ENCODE measurements around the gene TCF12.

Gene TCF12

DNA sequence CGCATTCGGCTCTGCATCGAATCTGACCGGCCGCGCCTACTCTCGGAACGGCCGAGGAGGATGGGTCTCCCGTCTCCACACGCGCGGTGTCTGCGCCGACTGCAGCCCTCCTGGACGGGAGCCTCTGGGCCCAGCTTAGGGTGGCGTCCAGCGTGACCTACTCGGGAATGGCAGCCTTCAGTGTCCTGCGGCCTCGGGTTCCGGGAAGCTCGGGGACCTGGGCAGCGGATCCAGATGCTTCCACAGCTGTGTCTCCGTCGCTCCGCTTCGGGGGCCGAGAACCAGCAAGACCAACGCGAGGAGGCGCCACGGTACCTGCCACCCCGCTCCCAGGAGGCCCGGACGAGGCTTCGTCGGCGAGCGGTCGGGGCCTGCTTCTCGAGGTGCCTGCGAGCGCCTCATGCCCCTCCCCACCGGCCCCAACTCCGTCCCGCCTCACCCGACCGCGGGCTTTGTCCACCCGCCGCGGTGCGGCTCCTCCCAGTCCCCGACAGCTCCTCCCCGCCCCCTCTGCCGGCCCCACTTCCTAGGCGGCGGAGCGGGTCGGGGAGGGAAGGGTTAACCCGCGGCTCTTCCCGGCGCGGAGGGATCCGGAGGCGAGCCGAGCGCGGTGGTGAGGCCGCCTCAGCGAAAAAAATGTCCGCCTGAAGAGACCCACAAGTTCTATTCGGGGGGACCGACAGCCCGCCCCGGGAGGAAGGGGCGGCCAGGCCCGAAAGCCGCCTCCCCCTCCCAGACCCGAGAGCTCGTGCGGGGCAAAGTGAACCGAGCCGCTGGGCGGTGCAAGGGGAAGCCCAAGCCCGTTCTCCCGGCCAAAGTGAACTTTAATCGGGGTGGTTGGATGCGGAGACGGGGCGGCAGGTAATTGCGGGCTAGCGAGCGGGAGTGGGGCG lies at the start of gene TCF12:
Gene TCF12 (plus strand): TSS at position 599 of the 893 bp plus-strand sequence. CDS start 1,270 bp downstream, outside the sequence.
- DNase-seq, result peak in 1 of 2 experiments; percentile 30

DNA sequence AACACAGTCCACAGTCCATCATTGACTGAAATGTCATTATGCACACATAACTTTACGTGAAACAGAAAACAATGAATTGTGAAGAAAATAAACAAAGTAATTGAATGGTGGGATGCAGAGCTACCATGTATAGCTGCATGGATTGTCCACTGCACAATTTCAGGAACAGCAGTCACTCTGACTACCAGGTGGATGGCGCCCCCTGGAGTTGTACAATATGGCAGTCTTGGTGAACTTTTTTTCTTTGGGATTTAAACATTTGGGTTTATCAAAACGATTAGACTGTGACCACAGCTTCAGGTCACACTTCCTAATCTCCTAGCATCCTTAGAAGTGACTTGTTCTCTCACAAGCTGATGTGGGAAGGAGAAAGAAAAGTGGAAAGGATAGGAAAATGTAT lies 48.9 kb upstream of the TCF12 start:
- DNase-seq, result no peak

DNA sequence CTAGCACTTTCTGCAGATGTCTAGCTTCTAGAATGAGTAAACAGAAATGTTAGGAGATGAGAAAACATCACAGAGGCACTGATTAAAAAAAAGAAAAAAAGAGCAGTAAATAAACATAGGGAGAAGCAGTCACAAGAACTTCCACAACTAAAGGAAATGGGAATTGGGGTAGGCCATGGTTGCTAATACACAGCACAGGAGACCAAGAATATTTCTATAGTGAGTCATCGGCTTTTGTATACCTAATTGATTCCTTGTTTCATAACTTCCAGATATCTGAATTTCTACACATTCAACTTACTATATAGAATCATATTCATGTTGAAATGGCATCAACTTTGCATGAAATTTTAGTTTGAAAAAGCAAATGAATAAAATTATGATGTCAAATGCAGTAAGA lies 47.3 kb upstream of the TCF12 start:
- no peak for DNase-seq

DNA sequence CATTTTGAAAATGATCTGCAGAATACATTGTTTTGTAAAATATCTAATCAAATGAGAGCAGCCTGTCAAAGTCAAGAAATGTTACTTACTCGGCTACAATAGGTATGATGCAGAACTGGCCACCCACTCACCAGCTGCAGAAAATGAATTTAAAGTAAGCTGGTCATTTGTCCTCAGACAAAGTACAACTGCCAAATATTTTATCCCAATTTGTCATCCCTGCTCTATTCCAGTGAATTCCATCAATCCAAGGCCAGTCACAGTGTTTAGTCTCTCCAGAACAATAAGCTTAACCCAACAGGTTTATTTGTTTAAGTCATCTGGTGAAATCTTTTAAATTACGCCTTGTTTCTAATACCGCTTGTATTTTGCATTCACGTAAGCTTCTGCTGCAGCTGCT lies 46.6 kb upstream of the TCF12 start:
- DNase-seq, result no peak

DNA sequence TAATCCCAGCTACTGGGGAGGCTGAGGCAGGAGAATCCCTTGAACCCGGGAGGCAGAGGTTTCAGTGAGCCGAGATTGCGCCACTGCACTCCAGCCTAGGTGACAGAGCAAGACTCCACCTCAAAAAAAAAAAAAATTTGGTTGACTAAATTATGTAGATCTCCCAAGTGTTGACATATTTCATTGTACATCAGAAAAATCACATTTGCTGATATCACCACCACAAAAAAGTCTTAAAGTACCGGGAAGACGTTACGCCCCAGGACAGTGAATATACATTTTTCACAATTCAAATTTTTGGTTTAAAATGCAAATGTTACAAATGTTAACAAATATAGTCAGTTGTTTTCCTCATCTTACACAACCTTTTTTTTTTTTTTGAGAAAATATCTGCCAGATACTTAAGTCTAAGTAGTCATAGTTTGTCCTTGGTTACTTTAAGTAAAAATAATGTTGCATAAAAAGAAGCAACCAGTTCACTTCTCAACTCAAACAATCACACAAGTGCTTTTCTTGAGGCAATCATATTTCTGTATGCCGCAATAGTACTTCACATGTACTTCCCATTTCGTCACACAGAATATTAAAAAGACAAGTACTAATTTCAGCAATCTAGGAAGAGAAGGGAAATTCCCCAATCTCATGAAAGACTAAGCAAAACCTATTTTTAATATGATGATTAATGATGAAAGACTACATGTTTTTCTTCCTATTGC lies 41.0 kb upstream of the TCF12 start:
- DNase-seq, result no peak

DNA sequence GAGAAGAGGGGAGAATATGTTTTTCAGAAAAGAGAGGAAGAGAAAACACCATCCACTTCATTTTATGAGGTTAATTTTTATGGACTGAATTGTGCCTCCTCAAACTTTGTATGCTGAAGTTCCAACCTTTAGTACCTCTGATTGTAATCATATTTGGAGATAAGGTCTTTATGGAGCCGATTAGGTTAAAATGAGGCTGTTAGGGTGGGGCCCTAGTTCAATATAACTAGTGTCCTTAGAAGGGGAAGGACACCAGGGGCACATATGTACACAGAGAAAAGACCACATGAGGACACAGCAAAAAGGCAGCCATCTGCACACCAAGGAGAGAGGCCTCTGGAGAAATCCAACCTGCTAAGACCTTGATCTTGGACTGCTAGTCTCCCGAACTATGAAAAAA lies 38.9 kb upstream of the TCF12 start:
- no peak for DNase-seq

DNA sequence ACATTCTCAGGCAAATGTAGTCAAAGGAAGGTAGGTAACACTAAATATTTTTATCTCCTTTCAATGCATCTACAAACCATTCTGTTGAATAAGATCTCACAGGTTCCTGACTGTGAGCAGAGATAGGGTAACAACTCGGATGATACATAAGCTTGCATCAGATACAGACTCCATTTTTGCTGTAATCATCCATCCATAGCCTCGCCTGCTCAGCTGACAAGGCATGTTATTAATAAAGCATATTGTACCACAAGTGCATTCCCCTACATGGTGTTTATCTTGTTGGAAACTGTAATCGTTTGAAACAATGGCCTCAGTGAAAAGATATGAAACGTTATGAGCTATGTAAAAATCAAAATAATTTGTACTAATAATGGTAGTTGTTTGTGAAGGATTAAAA lies 35.4 kb upstream of the TCF12 start:
- DNase-seq, result no peak

DNA sequence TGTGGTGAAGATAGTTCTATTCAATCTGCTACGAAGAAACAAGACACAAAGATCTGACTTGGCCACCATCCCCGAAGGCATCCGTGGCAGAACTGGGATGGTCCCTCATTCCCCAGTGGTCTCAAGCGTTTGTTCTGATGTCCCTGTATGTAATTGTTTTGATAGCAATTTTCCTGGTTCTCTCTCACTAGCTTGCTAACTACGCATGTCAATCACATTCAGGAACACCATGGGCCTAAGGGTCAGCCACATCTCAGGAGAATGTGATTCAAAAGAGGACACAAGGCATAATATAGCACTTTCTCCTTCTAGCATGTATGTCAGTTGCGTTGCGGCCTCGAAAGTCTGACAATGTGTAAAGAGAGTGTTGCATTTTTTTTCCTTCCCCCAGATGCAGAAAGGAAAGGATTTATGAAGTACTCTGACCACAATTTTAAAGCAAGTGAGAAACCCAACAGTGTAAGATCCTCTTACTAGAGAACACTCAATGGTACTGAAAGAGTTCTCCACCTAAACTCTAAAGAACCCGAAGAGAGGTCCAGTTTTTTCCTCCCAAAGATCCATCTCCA lies 32.0 kb upstream of the TCF12 start:
- no peak for DNase-seq

DNA sequence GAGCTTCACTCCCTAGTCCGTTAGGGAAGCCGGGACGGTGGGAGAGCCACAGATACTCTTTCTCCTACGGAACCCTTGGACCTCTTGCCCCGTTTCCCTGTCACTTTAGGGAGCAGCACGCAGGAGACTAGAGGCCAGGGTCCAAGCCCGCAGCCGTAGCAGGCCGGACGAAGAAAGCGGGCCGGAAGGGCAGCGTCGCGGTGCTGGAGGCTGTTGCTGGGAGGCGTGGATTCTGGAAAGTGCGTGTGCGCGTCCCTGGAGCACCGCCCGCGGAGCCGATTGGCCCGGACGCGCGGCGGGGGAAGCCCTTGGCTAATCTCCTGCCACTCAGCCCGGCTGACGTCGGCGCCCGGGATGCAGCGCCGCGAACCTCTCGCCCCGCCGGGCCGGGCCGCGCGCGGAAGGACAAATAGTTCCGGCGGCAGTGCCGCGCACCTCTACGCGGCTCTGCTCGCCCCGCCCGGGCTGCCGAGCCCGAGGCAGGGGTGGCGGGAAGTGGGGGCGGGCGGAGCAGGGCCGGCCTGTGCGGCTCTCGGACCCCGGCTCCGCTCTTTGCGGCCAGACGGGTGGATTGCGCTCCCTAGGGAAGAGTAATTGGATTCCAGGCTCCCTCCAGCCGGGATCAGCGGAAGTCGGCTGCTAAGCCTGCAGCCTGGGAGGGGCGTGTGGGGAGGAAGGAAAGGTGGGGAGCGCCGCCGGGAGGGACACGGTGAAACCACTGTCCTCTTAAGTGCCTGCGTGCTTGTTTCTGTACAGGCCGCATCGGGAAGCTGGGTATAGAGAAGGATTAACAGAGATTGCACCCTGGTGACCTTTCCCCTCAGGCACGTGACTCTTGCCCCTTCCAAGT lies 31.3 kb upstream of the TCF12 start:
- DNase-seq, result peak in 1 of 2 experiments; percentile 83

DNA sequence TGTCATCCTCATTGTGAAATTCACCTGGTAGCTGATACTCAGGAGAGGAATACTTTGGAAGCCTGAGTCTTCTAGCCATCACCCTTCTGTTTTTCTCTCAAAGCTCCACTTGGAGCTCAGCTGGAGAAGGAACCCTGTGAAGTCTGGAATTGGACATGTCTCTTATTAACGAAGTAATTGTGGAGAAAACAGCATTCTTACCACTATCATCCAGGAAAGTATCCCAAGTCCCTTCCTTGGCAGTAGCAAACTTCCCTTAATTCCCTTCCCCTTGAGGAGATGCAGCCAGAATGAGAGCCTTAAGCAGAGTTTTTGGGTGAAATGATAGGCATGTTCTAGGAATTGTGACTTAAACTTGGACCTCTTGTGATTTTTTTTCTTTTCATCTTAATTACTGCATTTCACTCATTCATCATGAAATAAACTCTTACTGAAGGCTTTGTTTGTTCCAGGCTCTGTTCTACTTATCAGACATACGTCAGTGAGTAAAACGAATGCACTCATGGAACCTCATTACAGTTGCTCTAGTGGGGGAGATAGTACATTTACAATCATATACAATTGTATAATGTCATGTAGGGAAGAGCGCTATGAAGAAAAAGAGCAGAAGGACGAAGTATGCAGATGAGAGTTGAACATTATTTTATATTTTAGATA lies 30.5 kb upstream of the TCF12 start:
- no peak for DNase-seq

DNA sequence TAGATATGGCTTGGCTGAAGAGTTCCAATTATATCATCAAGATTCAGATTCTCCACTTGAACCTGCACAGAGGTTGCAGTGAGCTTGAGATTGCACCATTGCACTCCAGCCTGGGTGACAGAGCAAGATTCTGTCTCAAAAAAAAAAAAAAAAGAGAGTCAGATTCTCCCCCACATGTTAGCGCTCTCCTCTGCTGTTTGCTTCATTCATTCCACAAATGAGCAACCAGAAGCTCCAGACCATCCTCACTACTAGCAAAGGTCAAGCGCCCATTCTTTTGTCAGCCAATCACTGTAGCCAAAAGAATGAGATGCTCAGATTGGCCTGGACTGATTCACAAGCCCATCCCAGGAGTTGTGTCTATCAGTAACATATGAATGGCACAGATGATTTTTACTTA lies 28.4 kb upstream of the TCF12 start:
- no peak for DNase-seq

DNA sequence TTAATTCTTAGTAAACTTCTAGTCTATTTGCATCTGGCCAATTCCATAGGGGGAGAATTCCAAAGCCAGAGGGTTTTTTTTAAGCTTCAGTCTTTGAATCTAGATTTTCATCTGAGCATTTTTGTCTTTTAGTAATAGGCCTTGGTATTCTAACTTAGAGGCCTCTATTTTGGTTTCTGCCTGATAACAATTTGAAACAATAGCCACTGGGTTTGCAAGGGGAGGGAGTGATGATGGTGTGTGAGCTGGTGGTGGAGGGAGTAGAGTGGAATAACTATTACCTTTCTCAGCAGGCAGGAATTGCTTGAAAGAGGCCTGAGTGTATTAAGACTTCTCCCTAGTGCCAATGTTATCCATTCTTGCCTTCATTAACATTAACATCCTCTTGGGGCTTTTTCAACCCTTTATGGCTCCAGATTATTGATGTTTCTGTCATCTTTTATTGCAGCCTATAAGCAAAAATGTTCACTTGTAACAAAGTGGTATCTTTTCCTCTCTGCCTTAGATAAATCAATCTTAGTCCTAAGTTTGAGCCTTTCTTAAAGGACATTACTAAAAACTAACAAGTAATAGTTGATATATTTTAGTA lies 26.5 kb upstream of the TCF12 start:
- no peak for DNase-seq

DNA sequence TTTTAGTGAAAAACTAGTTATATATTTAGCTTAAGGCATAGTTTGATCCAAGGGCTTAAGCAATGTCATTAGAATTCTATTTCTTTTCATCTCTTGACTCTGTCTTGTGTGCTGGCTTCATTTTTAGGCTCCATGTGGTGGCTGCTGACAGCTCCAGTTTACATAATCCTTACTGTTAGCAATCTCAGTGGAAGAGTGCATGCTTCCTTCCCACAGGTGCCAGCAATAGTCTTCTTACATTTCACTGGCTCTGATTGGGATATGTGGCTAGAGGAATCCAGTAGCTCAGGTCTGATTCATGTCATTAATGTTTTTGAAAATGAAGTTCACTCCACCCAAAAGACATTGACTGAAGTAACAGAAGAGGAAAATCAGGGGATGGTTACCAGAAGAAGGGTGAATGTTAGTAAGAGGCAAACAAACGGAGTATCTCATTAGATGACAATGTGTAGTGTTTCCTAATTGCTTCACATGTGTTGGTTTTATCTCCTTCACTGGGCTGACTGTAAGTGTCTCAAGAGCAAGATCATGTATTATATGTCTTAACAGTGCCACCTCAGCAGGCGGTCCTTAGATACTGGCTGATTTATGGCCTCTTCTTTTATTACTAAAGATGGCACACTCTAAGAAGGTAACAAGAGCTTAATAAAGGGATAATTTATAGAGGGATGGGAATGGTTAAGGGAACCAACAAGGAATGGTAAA lies 25.6 kb upstream of the TCF12 start:
- DNase-seq, result no peak

DNA sequence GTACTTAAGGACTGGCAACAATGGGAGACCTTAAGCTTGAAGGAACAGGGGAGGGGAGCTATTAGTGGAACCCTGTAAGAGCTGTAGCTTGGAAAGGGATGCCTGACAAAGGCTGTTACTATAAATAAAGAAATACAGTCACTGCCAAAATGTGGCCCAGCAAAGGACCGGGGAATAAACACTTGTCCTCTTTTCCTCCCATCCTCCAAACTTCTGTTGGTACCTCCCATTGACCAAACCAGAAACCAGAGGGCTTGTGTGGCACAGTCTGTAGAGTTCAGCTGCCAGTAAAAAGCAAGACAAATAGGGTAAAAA lies 25.1 kb upstream of the TCF12 start:
- no peak for DNase-seq

DNA sequence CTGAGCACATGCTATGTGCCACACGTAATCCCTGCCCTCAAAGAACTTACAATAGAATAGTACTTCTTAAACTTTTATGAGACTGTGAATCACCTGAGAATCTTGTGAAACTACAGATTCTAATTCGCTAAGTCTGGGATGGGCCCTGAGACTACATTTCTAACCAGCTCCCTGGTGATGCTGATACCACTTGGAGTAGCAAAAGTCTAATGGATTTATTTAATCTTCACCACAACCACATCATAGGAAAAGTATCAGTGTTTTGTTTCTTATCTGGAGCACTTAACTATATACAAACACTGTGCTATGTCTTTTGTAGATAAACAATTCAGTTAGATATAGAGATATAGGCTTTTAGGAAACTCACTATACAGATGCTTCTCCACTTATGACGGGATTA lies 23.8 kb upstream of the TCF12 start:
- no peak for DNase-seq

DNA sequence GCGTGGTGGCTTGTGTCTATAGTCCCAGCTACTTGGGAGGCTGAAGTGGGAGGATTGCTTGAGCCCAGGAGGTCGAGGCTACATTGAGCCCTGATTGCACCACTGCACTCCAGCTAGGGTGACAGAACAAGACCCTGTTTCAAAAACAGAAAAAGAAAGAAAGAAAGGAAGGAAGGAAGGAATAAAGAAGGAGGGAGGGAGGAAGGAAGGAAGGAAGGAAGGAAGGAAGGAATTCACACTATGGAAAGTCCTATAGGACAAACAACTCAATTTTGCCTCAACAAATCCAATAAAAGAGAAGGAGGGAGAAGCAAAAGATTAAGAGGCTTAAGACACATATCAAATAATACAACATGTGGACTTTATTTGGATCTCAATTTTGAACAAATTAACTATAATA lies 16.5 kb upstream of the TCF12 start:
- DNase-seq, result no peak

DNA sequence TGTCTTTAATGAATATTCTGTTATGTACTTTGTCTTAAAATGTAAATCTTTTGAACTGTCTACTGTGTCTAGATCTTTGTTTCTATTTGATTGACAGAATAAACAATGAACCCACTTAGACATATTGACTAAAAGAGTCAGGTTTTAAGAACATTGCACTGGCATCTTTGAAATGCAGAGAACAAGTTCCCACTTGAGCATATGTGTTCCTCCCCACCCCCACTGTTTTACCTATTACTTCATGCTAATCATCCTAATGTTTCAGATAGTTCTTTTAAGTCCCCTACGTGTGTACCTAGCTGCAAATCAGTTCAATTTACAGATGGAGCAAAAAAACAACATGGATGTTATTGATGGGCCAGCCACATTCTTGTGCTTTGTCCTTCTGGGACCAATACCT lies 11.7 kb upstream of the TCF12 start:
- no peak for DNase-seq

DNA sequence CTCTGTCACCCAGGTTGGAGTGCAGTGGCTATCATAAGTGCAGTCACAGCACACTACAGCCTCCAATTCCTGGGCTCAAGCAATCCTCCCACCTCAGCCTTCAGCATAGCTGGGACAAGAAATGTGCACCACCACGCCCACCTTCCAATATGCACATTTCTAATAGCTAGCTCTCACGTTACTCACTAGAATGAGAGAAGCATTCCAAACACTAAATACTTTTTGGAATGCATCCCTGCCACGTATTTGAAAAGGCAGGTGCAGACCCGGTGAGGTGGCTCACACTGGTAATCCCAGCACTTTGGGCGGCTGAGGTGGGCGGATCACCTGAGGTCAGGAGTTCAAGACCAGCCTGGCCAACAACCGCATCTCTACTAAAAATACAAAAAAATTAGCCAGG lies 7.6 kb upstream of the TCF12 start:
- DNase-seq, result no peak

DNA sequence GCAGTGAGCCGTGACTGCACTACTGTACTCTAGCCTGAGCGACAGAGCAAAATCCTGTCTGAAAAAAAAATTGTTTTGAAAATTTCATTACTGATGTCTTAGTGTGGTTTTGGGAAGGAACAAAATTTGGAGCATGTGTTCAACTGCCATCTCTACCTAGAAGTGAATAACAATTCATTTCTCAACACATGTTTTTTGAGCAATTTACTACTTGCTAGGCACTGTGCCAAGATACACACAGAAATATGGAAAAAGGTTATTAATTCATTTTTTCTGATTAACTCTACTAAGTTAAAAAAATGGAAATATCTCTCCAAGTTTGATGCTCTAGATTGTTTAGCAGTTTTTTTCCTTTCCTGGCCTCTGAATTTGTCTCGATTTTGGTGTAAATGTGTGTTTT lies 5.2 kb upstream of the TCF12 start:
- DNase-seq, result no peak

DNA sequence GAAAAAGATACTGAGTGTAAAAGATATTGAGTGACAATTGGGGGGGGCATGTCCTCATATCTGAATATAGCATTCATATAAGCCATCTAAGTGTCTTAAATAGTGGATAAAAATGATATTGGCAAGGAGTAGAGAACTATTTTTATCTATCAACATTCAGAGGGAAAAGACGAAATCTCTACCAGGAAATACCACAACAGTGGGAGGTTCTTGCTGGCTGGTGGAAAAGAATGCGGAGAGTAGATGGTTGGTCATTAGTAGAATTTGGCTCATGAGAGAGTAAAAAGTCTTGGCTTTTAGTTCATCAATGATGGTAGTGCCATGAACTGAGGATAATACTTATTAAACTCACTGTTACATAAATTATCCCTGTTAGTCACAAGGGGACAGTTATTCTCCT lies 4.8 kb upstream of the TCF12 start:
- no peak for DNase-seq

DNA sequence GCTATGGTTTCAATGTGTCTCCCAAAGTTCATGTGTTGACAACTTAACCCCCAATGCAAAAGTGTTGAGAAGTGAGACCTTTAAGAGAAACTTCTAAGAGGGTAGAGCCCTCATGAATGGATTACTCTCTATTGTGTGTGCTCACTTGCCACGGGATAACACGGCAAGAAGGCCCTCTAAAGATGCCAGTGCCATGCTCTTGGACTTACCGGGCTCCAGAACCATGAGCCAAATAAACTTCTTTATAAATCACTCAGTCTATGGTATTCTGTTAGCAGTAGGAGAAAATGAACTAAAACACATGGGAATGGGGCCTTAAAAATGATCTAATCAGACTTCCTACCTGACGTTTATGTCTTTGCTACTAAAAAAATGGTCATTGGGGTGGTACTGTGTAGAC lies 2.6 kb upstream of the TCF12 start:
- DNase-seq, result no peak
